ENCODE measurements around the gene CD52.

The CD52 gene, protein sequence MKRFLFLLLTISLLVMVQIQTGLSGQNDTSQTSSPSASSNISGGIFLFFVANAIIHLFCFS

DNA sequence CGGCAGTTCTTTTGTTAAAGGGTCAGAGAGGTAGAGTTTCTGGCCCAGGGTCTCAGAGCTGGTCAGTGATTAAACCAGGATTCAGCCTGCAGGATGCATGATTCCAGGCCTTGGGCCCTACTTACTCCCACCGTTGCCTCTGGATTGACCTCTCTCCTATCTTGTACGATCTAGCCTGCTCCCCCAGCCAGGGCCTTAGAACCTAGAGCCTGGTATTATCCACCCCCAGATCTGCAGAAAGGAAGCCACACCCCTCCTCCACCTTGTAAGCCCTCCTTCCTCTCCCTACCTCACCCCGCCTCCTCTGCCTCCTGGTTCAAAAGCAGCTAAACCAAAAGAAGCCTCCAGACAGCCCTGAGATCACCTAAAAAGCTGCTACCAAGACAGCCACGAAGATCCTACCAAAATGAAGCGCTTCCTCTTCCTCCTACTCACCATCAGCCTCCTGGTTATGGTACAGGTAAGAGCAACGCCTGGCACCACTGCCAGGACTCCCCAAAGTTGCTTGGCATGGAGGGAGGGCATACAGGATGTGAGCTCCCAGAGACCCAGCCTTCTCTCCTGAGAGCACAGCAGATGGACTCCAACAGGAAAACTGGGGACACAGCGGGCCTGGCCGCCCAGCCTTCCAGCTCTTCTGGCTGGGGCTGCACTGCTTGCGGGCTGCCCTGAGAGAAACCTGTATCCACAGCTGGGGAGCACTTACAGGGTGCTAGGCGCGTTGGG, at the start of gene CD52:
Gene CD52, plus strand, starts transcription at position 347 of the 726 bp plus-strand sequence. Its CDS starts 60 bp downstream, at position 407.
- DNase-seq: no peak

DNA sequence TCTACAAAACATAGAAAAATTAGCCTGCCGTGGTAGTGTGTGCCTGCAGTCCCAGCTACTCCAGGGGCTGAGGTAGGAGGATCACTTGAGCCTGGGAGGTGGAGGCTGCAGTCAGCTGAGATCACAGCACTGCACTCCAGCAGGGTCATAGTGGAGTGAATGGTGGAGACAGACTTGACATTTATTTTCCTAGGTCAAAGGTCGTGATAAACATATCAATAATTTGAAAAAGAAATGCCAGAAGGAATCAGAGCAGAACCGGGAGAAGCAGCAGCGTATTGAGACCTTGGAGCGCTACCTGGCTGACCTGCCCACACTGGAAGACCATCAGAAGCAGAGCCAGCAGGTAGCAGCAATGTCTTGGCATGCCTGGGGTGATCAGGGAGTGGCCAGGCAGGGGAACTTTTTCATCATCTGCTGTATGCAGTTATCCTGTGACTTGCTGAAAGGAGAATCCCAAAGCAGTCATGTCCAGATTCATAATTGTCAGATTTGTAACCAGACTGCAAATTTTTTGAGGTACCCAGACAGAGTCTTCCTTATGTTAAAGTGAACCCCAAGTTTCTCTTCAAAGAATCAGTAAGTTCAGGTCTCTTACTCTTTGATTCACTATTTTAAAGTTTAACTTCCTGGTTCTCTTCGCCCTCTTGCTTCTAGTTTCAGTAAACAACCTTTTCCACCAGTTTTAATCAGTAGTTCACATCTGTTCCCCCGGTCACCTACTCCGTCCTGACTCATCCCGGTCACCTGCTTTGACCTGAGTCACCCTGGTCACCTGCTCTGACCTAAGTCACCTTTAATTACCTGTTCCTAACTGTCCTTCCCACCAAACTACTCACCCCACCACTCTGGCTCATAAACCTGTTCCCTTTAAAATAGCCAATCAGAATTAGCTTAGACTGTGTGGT, 49.2 kb upstream of the CD52 start:
- no peak for DNase-seq

DNA sequence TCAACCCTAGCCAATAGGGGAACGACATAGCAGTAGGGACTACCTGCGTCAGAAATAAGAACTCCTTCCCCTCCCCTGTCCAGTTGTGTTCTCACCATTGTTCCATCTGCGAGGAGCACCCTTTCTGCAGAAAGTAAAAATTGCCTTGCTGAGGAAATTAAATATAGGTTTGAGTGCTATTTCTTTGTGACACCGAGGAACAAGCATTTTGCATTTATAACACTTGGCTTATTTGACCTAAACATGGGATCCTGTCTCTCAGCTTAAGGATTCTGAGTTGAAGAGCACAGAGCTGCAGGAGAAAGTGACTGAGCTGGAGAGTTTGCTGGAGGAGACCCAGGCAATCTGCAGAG, 48.6 kb upstream of the CD52 start:
- DNase-seq: no peak

DNA sequence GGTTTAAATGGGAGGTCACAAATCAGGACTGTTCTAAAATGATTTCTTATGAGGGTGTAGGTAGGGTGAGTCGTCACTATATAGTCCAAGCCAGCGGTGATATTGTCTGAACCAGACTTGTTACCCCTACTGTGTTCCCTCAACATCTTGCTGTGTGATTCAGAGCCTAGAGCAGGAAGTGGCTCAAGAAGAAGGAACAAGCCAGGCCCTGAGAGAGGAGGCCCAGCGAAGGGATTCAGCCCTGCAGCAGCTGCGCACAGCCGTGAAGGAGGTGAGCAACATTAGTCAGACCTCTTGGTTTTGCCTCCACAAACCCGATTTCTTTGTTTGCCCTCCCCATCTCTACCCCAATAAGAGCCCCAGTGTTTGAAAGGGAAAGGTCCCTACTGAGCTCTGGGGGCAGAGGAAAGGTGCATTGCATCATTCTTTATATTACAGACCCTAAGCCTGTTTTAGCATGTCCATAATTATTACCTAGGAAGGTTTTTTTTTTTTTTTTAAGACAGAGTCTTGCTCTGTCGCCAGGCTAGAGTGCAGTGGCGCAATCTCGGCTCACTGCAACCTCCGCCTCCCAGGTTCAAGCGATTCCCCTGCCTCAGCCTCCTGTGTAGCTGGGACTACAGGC, 42.8 kb upstream of the CD52 start:
- no peak for DNase-seq

DNA sequence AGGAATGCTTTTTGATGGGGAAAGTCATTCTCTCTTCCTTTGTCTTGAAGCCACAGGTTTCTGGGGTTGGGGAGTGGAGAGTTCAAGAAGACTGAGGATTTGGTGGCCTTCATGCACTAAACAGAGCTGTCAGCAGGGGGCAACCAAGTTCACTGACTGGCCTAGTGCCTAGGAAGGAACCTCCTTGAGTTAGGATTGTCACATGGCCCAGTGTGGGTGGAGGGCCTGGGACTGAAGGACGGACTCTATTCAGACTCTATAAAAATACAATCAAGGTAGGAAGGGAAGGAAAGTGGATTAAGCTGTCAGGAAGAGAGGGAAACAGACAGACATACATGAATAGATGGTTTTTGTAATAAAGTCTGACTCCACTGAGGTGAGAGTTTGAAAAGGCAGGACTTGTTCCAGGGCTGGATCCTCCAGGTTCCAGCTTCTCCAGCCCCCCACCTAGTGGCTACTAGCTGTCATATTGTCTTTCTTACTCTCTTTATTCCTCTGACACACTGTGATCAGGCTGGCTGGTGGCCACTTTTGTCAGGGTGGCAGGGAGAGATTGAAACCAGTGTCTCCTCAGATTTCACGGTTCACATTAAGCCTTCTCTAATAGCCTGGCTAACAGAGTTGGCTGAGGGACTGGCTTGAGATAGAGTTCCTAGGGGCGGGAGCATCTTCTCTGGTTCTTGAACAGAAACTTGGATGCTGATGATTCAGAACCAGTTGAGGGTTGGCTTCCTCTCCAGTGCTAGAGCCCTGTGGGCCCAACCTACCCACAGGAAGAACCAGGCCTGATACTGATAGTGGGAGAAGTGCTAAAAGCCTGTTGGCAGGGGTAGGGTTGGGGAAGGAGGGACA, 42.0 kb upstream of the CD52 start:
- DNase-seq: peak; percentile 68

DNA sequence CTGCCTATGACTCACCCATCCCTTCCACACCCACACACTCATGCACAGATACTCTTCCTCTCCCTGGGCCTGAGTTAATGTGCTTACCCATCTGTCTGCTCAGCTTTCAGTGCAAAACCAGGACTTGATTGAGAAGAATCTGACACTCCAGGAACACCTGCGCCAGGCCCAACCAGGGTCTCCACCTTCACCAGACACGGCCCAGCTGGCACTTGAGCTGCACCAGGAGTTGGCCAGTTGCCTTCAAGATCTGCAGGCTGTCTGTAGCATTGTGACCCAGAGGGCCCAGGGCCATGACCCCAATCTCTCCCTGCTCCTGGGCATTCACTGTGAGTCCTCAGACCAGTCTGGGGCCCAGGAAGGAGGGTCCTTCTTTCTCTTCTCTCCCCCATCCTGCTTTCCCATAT, 41.3 kb upstream of the CD52 start:
- no peak for DNase-seq

DNA sequence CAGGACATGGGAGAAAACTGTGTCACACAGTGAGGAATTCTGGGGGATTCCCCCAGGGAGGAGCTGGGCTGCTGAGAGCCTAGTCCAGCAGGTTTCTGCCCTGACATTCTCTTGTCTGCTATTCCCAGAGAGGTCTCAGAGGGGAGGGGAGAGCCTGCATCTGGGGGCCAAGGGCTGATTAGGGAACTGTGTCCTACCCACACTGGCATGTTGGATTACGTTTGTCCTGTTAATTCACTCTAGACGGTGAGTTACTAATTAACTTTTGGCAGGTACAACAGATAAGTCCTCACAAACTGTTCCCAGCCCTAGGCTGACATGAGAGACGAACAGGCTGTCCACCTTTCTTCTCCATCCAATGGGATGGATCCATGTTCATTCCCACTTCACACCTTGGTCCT, 40.5 kb upstream of the CD52 start:
- no peak for DNase-seq

DNA sequence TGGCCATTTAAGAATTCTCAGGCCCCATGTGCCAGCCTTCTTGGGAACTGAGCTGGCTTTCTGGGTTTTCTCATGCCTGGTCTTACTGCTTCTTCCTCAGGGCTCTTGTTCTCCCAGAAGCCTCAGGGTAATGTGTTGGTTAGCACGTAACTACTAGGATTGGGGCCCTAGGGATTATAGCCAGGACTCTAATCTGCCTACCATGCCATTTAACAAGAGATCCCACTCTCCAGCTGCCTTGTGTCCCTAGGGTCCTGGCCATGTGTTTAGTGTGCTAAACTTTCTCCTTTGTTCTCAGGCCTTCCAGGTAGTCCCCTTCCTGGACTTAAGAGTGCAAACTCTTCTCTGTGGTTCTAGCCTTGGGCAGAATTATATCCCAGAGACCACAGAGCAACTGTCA, 40.0 kb upstream of the CD52 start:
- DNase-seq: no peak

DNA sequence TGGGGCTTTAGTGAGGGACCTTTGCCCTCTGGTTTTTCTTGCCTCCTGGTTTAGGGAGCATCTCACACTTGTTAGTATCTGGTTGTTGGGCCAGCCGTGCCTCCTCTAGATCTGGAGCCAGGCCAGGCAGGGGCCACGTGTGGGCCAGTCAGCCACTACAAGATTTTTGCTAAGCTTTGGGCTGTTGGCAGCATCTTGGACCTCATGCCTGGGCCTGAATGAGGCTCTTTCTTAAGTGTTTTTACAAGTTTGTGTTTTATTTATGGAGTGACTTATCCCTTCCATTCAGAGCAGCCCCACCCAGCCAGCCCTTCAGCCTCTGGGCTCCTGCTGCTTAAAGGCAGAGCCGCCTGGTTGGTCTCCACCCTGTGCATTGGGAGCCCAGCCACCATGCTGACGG, 39.5 kb upstream of the CD52 start:
- no peak for DNase-seq

DNA sequence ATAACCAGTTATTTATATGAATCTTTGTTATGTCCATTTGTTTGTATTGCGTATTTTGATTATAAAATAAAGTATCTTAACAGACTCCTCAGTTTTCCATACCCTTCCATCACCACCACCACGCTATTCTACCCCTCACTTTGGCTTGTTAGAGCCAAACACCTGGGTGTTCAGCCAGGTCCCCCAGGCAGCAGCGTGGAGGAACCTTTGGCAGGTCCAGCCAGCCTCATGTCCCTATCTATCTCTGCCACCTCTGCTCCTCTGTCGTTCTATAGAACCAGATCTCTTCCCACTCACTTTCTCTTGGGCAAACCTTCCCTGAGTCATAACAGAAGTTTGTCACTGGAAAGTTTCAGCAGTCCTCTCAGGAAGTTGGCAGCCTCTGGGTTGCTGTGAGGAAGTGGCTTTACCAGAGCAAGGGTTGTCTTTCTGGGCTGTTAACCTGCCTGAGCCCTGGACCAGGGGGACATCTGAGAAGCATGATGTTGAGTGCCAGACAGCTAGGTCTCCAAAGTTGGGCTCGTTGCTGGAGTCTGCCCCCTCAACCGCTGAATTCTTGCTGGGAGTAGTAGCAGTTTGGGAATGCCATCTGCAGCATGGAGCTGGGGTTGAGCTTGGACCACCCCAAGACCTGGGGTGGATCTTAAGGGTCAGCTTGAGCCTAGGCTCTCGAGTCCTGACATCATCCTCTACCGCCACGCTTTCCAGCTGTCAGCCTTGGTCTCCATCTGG, 38.9 kb upstream of the CD52 start:
- no peak for DNase-seq

DNA sequence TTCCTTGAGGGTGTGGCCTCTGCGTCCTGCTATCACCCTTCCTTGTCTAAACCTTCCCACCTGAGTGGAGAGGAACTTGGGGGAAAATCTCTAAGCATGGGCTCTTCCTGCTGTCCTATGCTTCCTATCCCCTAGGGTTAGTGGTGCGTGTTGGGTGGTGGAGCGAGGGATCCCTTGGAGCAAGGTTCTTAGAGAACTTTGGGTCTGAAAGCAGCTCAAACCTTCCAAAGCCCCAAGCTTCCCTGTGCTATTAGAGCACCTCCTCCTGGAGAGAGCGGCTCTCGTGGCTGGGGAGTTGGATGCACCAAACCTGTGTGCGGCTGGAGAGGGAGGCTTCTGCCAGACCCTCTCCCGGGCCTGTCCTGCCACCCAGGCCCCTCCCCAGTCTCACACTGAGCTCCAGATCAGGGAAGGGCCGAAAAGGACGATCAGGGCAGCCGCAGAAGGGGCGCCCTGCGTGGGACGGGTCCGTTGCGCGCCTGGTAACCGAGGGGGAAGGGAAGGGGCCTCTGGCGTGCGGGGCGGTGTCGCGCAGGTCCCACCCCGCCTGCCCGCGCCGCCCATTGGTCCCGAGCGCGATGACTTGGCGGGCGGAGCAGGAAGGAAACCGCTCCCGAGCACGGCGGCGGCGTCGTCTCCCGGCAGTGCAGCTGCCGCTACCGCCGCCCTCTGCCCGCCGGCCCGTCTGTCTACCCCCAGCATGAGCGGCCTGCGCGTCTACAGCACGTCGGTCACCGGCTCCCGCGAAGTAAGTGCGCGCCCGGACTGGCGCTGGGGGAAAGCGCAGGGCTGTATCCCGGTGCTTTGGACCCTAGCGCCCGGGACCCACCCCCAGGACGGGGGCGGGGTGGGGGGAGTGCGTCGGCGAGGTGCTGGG, 38.1 kb upstream of the CD52 start, which contains the start of gene SH3BGRL3:
Gene SH3BGRL3, plus strand, starts transcription at position 631 of the 877 bp plus-strand sequence. Its CDS starts 70 bp downstream, at position 701.
- peak; percentile 83 for DNase-seq

DNA sequence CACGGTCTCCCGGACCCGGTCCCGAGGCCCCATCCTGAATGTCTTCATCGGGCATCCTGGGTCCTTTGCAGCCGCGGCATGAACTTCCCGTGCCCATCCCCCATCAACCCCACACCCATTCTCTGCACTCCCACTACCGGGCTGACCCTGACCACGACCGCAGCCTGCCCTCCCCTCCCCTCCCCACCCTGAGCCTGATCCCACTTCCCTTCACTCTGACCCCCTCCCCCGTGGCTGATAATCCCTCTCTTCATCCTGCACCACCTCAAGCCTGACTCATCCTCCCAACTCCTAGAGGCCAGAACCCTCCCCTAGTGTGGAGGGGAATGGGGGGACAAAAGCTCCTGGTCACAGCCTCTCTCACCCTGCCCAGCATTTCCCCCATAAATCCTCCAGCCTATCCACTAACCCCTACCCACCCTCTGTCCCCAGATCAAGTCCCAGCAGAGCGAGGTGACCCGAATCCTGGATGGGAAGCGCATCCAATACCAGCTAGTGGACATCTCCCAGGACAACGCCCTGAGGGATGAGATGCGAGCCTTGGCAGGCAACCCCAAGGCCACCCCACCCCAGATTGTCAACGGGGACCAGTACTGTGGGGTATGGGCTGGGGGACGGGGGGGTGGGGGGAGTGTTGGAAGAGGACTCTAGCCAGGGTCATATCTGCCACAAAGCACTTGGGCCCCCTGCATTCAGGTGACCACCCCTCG, 37.3 kb upstream of the CD52 start:
- no peak for DNase-seq

DNA sequence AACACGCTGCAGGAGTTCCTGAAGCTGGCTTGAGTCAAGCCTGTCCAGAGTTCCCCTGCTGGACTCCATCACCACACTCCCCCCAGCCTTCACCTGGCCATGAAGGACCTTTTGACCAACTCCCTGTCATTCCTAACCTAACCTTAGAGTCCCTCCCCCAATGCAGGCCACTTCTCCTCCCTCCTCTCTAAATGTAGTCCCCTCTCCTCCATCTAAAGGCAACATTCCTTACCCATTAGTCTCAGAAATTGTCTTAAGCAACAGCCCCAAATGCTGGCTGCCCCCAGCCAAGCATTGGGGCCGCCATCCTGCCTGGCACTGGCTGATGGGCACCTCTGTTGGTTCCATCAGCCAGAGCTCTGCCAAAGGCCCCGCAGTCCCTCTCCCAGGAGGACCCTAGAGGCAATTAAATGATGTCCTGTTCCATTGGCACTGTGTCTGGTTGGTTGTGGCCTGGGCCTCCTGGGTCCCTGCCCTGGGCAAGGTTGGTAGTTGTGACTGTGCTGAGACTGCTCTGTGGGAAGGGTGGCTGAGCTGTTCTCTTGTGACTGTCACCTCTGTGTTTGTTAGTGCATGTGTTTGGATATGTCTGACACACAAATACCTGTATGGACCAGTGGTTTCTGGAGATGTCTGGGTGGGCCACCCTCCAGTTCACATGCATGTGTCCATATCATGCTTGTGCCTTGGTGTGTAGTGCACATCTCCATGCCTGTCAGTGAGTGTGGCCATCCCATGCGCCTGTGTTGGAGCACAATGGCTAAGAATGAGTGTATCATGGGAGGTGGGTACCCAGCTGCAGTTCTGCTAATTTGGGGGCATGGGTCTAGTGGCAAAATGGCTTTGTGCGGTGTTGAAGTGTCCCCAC, 36.4 kb upstream of the CD52 start:
- DNase-seq: no peak

DNA sequence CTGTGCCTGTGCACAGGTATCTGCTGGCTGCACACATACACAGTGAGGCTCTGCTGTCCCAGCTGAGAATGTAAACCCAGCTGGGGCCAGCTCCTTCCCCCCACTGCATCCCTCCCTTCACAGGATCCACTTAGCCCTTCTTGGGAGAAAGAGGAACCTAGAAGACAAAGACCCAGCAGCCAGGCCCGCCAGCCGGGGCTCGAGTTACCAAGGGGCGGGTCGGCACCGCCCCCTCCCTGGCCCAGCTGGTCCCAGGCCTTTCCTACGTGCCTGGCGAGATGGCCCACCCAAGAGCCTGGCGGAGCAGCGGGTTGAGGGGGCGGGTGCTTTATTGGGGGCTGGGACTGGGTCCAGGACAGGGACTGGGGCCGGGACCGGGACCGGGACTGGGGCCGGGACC, 35.8 kb upstream of the CD52 start:
- DNase-seq: no peak

DNA sequence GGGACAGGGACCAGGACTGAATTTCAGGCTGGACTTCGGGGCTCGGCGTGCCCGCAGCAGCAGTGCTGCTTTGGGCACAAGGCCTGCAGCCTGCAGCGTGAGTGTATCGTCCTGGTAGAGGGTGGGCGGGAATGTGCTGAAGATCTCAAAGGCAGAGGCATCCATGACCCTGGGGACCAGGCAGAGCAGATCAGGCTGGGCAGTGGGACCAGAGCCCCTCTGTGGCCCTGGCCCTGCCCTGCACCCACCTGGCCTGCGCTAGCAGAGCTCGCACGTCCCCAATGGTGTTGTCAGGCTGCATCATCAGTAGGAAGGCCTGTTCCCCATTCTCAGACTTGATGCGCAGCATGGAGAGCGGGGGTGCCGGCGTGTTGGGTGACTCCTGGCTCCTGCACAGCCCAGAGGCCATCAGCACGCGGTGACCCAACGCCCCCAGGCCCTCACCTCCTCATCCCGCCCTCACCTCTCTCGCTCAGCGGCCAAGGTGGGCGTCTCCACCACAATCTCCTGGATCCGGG, 35.3 kb upstream of the CD52 start:
- no peak for DNase-seq

DNA sequence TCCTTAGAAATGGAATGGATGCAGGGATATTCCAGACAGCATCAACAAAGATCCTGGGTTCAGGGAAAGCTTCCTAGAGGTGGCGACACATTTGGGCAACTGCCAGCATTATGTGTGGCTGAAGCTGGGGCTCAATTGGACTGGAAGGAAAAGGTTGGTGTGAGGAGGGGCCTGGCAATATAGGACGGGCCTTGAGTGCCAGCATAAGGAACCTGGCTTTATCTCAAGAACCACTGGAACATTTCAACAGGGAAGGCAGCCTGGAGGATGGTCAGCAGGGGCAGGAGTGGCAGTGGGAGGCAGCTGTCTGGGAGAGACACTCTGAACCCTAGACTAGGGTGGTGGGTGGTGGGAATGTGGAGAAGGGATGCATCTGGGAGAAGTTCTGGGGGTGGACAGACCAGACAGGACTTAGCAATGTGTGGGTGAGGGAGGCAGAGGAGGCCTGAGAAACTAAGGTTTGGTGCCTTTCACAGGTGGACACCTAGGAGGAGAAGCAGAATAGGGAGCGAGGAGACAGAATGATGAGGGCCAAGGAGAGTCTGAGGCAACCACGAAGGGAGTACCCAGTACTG, 34.4 kb upstream of the CD52 start:
- no peak for DNase-seq

DNA sequence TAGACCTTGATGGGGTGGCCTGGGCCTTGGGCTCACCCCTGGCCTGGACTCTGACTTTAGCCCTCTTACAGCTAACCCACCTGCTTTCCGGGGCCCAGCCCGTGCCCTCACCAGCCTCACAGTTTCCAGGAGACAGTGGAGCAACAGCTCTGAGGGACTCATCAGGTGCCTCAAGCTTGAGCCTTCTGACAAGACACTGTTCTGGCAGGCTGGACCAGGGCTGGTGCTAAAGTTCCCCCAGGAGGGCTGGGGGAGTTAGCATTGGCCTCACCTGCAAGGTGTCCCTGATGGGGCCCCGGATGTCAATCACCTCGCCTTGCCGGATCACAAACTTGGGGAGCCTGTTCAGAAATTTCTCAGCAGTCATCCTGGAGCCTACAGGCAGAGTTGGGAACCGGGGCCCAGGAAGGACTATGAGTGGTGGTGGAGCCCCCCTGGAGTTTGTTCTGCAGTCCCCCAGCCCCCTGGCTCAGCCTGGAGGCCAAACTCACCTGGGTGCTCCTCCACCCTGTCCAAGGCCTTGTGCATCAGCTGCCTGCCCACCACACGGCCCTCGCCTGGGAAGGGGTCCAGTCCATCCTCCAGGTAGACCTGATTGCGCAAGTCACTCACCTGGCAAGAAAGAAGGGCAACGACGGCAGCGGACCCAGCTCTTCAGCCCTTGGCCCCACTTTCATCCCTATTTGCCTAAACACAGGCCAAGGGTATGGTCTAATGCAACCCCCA, 33.7 kb upstream of the CD52 start:
- no peak for DNase-seq

All from NCI-H2107 (cell line).